ENCODE results near the gene KRT34. TPM values are rescaled to one million over a fixed set of nuclear protein-coding genes. Genes with fewer than 3 reads are reported as not detected.

KRT34 gene
- total and polyA plus RNA-seq, 2 experiments from 2014 or later, result not detected

DNA sequence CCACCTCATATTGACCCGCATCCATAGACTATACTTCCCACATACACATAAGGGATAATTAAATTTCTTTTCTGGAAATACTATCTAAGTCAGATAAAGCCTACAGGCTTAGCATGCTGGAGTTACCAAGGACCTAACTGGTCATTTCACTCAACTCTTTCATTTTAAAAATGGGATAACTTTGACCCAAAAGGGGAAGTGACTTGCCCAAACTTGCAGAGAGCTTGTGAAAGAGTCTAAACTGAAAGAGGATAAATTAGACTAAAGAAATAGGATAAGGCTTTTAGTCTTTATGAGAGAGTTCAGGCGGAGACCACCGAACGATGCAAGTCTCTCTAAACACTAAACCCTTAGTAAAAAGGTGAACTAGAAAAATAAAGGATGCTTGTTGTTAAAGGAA is 27.6 kb downstream of the KRT34 start (continued):
- TF ChIP-seq, protein P1, sequence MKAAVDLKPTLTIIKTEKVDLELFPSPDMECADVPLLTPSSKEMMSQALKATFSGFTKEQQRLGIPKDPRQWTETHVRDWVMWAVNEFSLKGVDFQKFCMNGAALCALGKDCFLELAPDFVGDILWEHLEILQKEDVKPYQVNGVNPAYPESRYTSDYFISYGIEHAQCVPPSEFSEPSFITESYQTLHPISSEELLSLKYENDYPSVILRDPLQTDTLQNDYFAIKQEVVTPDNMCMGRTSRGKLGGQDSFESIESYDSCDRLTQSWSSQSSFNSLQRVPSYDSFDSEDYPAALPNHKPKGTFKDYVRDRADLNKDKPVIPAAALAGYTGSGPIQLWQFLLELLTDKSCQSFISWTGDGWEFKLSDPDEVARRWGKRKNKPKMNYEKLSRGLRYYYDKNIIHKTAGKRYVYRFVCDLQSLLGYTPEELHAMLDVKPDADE (IDR thresholded peaks at IDR 0.05), result no peak
- TF ChIP-seq JUNB (IDR thresholded peaks at IDR 0.05; ENCODE audit: unreplicated experiment) (no peak), POLR2AphosphoS5 (IDR thresholded peaks at IDR 0.05; ENCODE audit: low read depth) (no peak), STAT1 (IDR thresholded peaks at IDR 0.05; ENCODE audit: unreplicated experiment) (no peak), REST (IDR thresholded peaks at IDR 0.05; ENCODE audit: unreplicated experiment) (no peak), EZH2phosphoT487 (IDR thresholded peaks at IDR 0.05; ENCODE audit: unreplicated experiment) (no peak), ZNF114 (CRISPR knock-in tag; IDR thresholded peaks at IDR 0.05) (no peak), CREB1 (CRISPR knock-in tag; IDR thresholded peaks at IDR 0.05; ENCODE audit: low read depth) (no peak)

GRCh38 chr17:41352597-41353366 is 29.3 kb downstream of the KRT34 start:
- TF ChIP-seq REST (IDR thresholded peaks at IDR 0.05; ENCODE audit: unreplicated experiment) (peak; percentile 71), ZNF331 (CRISPR knock-in tag; IDR thresholded peaks at IDR 0.05; ENCODE audit: low read depth) (no peak)
- Mint-ChIP-seq H3K9me3 (no peaks in the 10 kb centered on the region), H3K4me1 (no peaks in the 10 kb centered on the region), H3K36me3 (ENCODE audit: low read depth) (no peaks in the 10 kb centered on the region), H3K27ac (no peak overlapping the region), H3K4me3 (no peak overlapping the region), H3K27me3 (ENCODE audit: insufficient read depth, low read depth, poor library complexity) (peaks cover 3% of the 10 kb centered on the region)
- peaks cover 6% of the 10 kb centered on the region; the same call in 1 of the 2 replicates for H3K9me2 ChIP-seq (ENCODE audit: insufficient read depth)
- no peaks in the 10 kb centered on the region for H4K20me1 ChIP-seq (replicated peaks; ENCODE audit: insufficient read depth)
- ATAC-seq (no peak; the same call in 2 of the 3 replicates), DNase-seq (ENCODE audit: low spot score) (peak; percentile 8)
- no peaks in the 10 kb centered on the region for H3K36me3 ChIP-seq (ENCODE audit: insufficient read depth)
- H3F3A ChIP-seq (replicated peaks; ENCODE audit: low read depth), result no peaks in the 10 kb centered on the region
- no peak overlapping the region for H3K27ac ChIP-seq (ENCODE audit: low read depth)
- H2AFZ ChIP-seq, result no peak overlapping the region
- H3K27me3 ChIP-seq (ENCODE audit: insufficient read depth), result no peaks in the 10 kb centered on the region
- H3K4me1 ChIP-seq (ENCODE audit: insufficient read depth), result no peaks in the 10 kb centered on the region
- H3K4me3 ChIP-seq, result no peak overlapping the region
- no peaks in the 10 kb centered on the region for H3K79me2 ChIP-seq (replicated peaks; ENCODE audit: insufficient read depth)
- H3K4me2 ChIP-seq, result no peak overlapping the region
